GM12874 (cell line): Measurements from ENCODE around the gene SEMA3C.

Experiments
- CTCF ChIP-seq: IDR thresholded peaks from 2 replicates; pipeline ENCODE4 v1.5.1; 2011; ENCODE audit warnings: low read depth, mild to moderate bottlenecking, control low read depth, low read length, moderate library complexity; ENCODE audit not compliant: insufficient read depth

SEMA3C gene

DNA sequence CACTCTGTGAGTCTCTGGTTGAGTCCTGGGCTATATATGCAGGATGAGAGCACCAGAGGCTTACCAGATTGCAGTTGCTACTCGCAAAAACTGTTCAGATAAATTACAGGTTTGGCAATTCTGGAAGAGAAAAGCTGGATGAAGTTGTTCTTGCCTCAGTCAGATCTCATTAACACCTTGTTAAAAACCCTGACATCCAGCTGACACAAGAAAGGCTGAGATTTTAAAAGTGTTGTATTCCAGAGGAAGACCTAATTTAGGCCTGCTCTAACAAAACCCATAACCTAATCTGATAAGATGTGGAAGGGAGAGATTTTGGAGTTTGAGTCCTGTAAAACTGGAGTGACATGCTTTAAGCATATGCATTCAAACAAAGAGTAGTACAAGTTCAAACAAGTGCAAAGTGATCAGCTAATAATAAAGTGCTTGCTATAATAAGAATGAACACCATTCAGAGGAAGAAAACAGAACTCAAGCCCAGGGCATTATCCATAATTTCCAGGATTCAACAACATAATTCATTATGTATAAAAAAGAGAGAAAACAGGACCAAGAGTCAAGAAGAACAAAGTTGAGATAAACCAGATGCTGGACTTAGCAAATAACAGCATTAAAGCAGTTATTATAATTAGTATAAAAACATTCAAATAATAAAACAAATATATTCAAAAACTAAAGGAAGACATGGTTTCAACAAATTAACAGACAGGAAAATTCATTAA lies 144.9 kb downstream of the SEMA3C start:
- TF ChIP-seq CTCF: no peak

DNA sequence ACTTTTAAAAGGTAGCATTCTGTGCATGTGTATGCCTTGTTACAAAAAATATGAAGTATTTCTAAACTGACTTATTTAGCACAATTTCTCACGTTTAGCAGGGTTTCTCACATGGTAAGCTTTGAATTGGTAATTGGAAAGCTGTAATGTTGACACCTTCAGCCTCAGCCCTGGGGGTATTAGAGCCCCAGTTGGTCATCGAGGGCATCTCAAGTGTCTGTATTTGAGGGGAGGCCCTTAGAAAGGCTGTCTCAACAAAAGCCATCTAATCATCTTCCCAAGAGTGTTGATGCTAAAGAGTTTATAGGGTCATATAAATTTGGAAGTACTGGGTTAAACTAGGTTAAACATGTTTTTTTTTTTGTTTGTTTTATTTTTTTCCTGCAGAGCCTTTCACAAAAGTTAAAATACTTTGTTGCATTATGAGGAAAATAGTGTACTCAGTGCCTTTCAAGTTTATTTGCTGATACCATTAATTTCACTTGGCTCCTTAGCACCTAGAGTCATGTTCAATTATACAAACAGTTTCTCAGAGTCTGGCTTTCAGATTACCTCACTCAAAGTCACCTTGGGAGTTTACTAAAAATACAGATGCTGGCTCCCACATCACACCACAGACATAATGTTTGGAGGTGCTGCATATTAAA lies 146.4 kb downstream of the SEMA3C start:
- no peak for TF ChIP-seq CTCF

GRCh38 chr7:80771523-80771922 lies 147.3 kb downstream of the SEMA3C start:
- no peak for TF ChIP-seq CTCF

GRCh38 chr7:80770675-80771081 lies 148.2 kb downstream of the SEMA3C start:
- no peak for TF ChIP-seq CTCF

- TF ChIP-seq CTCF: no peak
Measured at GRCh38 chr7:80770061-80770460, 148.8 kb downstream of the SEMA3C start.

DNA sequence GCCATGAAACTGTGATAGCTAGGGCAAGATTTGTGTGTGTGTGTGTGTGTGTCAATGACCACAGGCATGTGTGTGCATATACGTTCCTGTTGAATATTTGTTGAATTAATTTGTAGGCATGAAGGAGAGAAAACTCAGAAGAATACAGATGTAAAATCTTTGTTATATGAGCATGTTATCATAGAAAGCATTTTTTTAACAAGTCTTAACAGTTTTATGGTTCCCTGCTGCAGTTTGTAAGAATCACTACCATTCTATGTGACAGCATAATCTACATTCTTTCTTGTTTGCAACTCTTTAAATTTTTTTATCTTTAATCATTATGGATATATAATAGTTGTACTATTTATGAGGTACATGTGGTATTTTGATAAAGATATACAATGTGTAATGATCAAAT lies 150.1 kb downstream of the SEMA3C start:
- no peak for TF ChIP-seq CTCF

DNA sequence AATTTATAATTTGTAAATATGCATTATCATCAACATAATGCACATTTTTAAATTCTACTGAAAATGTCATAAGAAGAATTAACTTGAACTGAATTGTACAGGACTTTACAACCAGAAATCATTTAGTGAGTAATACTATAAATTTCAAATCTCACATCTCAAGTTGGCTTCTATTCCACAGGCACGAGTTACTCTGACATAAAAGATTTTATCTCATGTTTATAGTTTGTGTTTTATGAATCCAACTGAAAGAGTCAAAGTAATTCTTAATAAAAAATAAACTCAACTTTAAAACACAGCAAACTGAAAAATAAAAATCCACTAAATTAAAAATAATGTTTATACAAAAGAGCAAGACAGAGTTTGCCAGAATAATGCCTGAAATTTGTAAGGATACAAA lies 151.2 kb downstream of the SEMA3C start:
- TF ChIP-seq CTCF: no peak
